ENCODE results near the gene MEGF11. TPM values are rescaled to one million over a fixed set of nuclear protein-coding genes. Genes with fewer than 3 reads are reported as not detected.

The MEGF11 gene
- total RNA-seq, 1 experiment from 2014 or later: 1.2 TPM

DNA sequence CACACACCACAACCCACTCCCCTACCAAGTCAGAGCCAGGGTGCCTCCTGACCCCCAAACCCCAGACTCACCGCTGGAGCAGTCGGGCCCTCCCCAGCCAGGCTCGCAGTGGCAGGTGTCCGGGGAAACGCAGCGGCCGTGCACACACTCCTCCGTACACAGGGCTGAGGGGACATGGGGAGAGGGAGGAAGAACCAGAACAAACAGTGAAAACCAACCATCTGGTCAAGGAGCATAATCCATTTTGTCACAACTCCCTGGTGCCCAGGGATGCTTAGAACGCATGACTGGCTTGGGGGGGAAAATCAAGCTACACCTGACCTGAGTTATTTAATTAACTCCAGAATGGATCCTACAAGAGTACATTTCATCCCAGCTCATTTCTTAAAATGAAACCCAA lies 159.2 kb downstream of the MEGF11 start:
- Mint-ChIP-seq H3K27me3 (ENCODE audit: low read depth) (peaks cover 6% of the 10 kb centered on the region; the same call in 1 of the 2 replicates), H3K4me1 (peaks cover 13 to 22% of the 10 kb centered on the region in 2 experiments), H3K9me3 (no peaks in the 10 kb centered on the region), H3K27ac (no peak overlapping the region), H3K36me3 (ENCODE audit: insufficient read depth in 1 of 3, low read depth in 3 of 3) (no peaks in the 10 kb centered on the region; a peak in 1 of 7 replicates), H3K4me3 (no peak overlapping the region)
- no peaks in the 10 kb centered on the region for H3K4me1 ChIP-seq (ENCODE audit: insufficient read depth, low read length)
- no peak overlapping the region for H2BK5ac ChIP-seq (ENCODE audit: insufficient read length, low read length)
- H2BK120ac ChIP-seq (ENCODE audit: low read depth, low read length, poor library complexity, severe bottlenecking): no peak overlapping the region
- no peak overlapping the region for H2BK12ac ChIP-seq (ENCODE audit: insufficient read length, low read depth, low read length)
- H3K27ac ChIP-seq (ENCODE audit: insufficient read length, low read depth, low read length): no peak overlapping the region
- H2BK15ac ChIP-seq (ENCODE audit: low read depth, low read length): no peak overlapping the region
- no peaks in the 10 kb centered on the region for H3K23me2 ChIP-seq (ENCODE audit: insufficient read length, low read depth, low read length, poor library complexity, severe bottlenecking)
- H2BK20ac ChIP-seq (ENCODE audit: low read depth, low read length, poor library complexity, severe bottlenecking): no peak overlapping the region
- no peak overlapping the region for H3K23ac ChIP-seq (ENCODE audit: insufficient read length, low read depth, low read length)
- H4K91ac ChIP-seq (ENCODE audit: insufficient read length, low read depth, low read length): no peak overlapping the region
- DNase-seq: no peak
- no peak overlapping the region for H4K5ac ChIP-seq (ENCODE audit: insufficient read length, low read depth, low read length)
- H3K4ac ChIP-seq (ENCODE audit: low read depth, low read length): no peak overlapping the region
- H3T11ph ChIP-seq (ENCODE audit: low read length): no peak overlapping the region
- no peaks in the 10 kb centered on the region for H3K27me3 ChIP-seq (ENCODE audit: insufficient read depth, low read length)
- no peaks in the 10 kb centered on the region for H3K79me1 ChIP-seq (ENCODE audit: insufficient read depth, low read depth, low read length, poor library complexity, severe bottlenecking)
- H3K4me2 ChIP-seq (ENCODE audit: insufficient read depth, insufficient read length, low read length): no peak overlapping the region
- no peak overlapping the region for H4K8ac ChIP-seq (replicated peaks; ENCODE audit: insufficient read length, low read depth, low read length)
- H2AFZ ChIP-seq (ENCODE audit: low read length): no peak overlapping the region
- no peaks in the 10 kb centered on the region for H3K9me3 ChIP-seq (ENCODE audit: control insufficient read depth, low read depth, low read length)
- no peak overlapping the region for H3K56ac ChIP-seq (ENCODE audit: insufficient read length, low read depth, low read length)
- H2AK5ac ChIP-seq (ENCODE audit: insufficient read length, low read length): no peak overlapping the region
- H3K18ac ChIP-seq (ENCODE audit: insufficient read length, low read depth, low read length): no peak overlapping the region
- no CpG with 5 or more reads among the region's 9 CpGs for WGBS (ENCODE audit: extremely low coverage, insufficient read length, low lambda C conversion rate)
- TF ChIP-seq, protein P1, sequence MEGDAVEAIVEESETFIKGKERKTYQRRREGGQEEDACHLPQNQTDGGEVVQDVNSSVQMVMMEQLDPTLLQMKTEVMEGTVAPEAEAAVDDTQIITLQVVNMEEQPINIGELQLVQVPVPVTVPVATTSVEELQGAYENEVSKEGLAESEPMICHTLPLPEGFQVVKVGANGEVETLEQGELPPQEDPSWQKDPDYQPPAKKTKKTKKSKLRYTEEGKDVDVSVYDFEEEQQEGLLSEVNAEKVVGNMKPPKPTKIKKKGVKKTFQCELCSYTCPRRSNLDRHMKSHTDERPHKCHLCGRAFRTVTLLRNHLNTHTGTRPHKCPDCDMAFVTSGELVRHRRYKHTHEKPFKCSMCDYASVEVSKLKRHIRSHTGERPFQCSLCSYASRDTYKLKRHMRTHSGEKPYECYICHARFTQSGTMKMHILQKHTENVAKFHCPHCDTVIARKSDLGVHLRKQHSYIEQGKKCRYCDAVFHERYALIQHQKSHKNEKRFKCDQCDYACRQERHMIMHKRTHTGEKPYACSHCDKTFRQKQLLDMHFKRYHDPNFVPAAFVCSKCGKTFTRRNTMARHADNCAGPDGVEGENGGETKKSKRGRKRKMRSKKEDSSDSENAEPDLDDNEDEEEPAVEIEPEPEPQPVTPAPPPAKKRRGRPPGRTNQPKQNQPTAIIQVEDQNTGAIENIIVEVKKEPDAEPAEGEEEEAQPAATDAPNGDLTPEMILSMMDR (conservative IDR thresholded peaks at IDR 0.05): no peak
- no peak overlapping the region for H3K14ac ChIP-seq (ENCODE audit: insufficient read depth, low read length)
- H4K20me1 ChIP-seq (ENCODE audit: control insufficient read depth, insufficient read depth, insufficient read length): no peaks in the 10 kb centered on the region
- no peak overlapping the region for H3K9ac ChIP-seq (ENCODE audit: extremely low read depth, insufficient read length, low read length)
- no peaks in the 10 kb centered on the region for H3K79me2 ChIP-seq (ENCODE audit: insufficient read depth, low read length)
